ENCODE data around the gene TLE3. TPM values are rescaled to one million over a fixed set of nuclear protein-coding genes. Genes with fewer than 3 reads are reported as not detected.
A peak's percentile ranks its signal among the peaks of the same experiment; 100 is the strongest.

TLE3 gene
- total and polyA plus RNA-seq, 4 experiments from 2014 or later, result 3.6 to 121 (median 69.9) TPM

GRCh38 chr15:70017025-70017424 is 80.7 kb downstream of the TLE3 start:
- Histone ChIP-seq H3K4me3 (ENCODE audit: low read length in 2 of 2) (no peak overlapping the region), H3K4me1 (ENCODE audit: insufficient read depth, low read length) (peaks cover 6% of the 10 kb centered on the region), H3K36me3 (ENCODE audit: insufficient read depth, low read length) (no peaks in the 10 kb centered on the region), H3K9me3 (ENCODE audit: control insufficient read depth in 1 of 2, low read length in 2 of 2) (no peaks in the 10 kb centered on the region), H3K27ac (ENCODE audit: low read depth, low read length) (no peak overlapping the region), H3K27me3 (ENCODE audit: insufficient read depth, low read length) (no peaks in the 10 kb centered on the region)
- Mint-ChIP-seq H3K4me3 (no peak overlapping the region), H3K4me1 (peaks cover 5 to 10% (median 7%) of the 10 kb centered on the region in 4 donors), H3K36me3 (no peaks in the 10 kb centered on the region), H3K27ac (no peak overlapping the region), H3K27me3 (peaks cover 3 to 7% of the 10 kb centered on the region in 2 donors), H3K9me3 (peaks cover 0 to 15% (median 2%) of the 10 kb centered on the region in 8 donors)
- ChIA-PET CTCF (ENCODE audit: partially characterized antibody) (no interaction called here), POLR2A (ENCODE audit: partially characterized antibody) (no interaction called here)
- no peak for DNase-seq
- intact Hi-C loops (cut with micrococcal nuclease), result no loop called here

GRCh38 chr15:70016511-70016994 is 81.2 kb downstream of the TLE3 start:
- no peaks in the 10 kb centered on the region for H3K9me3 ChIP-seq (ENCODE audit: control insufficient read depth in 1 of 2, low read length in 2 of 2)
- H3K36me3 ChIP-seq (ENCODE audit: insufficient read depth, low read length), result no peaks in the 10 kb centered on the region
- no peaks in the 10 kb centered on the region for H3K27me3 ChIP-seq (ENCODE audit: insufficient read depth, low read length)
- Mint-ChIP-seq H3K4me3 (no peak overlapping the region), H3K27ac (no peak overlapping the region), H3K9me3 (peaks cover 0 to 15% (median 2%) of the 10 kb centered on the region in 8 donors), H3K27me3 (peaks cover 3 to 7% of the 10 kb centered on the region in 2 donors), H3K36me3 (no peaks in the 10 kb centered on the region), H3K4me1 (peaks cover 5 to 10% (median 7%) of the 10 kb centered on the region in 4 donors)
- H3K4me1 ChIP-seq (ENCODE audit: insufficient read depth, low read length), result peaks cover 6% of the 10 kb centered on the region
- ChIA-PET POLR2A (ENCODE audit: partially characterized antibody) (no interaction called here), CTCF (ENCODE audit: partially characterized antibody) (no interaction called here)
- intact Hi-C loops (cut with micrococcal nuclease), result no loop called here
- DNase-seq, result no peak
- H3K27ac ChIP-seq (ENCODE audit: low read depth, low read length), result no peak overlapping the region
- H3K4me3 ChIP-seq (ENCODE audit: low read length in 2 of 2), result no peak overlapping the region

- no peaks in the 10 kb centered on the region for H3K27me3 ChIP-seq (ENCODE audit: insufficient read depth, low read length)
- Mint-ChIP-seq H3K4me3 (no peak overlapping the region), H3K9me3 (peaks cover 0 to 15% (median 2%) of the 10 kb centered on the region in 8 donors), H3K4me1 (peaks cover 5 to 10% (median 7%) of the 10 kb centered on the region in 4 donors), H3K27ac (peak overlapping the region in 1 of 7 donors; percentile 59), H3K36me3 (no peaks in the 10 kb centered on the region), H3K27me3 (peaks cover 3 to 7% of the 10 kb centered on the region in 2 donors)
- H3K36me3 ChIP-seq (ENCODE audit: insufficient read depth, low read length), result no peaks in the 10 kb centered on the region
- ChIA-PET POLR2A (ENCODE audit: partially characterized antibody) (no interaction called here), CTCF (ENCODE audit: partially characterized antibody) (no interaction called here)
- peaks cover 6% of the 10 kb centered on the region for H3K4me1 ChIP-seq (ENCODE audit: insufficient read depth, low read length)
- intact Hi-C loops (cut with micrococcal nuclease), result no loop called here
- no peak for DNase-seq
- no peak overlapping the region for H3K27ac ChIP-seq (ENCODE audit: low read depth, low read length)
- no peaks in the 10 kb centered on the region for H3K9me3 ChIP-seq (ENCODE audit: control insufficient read depth in 1 of 2, low read length in 2 of 2)
- no peak overlapping the region for H3K4me3 ChIP-seq (ENCODE audit: low read length in 2 of 2)
Observed at GRCh38 chr15:70014860-70015490, 82.7 kb downstream of the TLE3 start.

GRCh38 chr15:70014331-70014730 is 83.4 kb downstream of the TLE3 start:
- ChIA-PET CTCF (ENCODE audit: partially characterized antibody) (no interaction called here), POLR2A (ENCODE audit: partially characterized antibody) (no interaction called here)
- no peak overlapping the region for H3K4me3 ChIP-seq (ENCODE audit: low read length in 2 of 2)
- peaks cover 0 to 15% (median 2%) of the 10 kb centered on the region in 8 donors for H3K9me3 Mint-ChIP-seq
- no peak overlapping the region for H3K4me3 Mint-ChIP-seq
- intact Hi-C loops (cut with micrococcal nuclease), result no loop called here
- H3K27me3 Mint-ChIP-seq, result peaks cover 3 to 7% of the 10 kb centered on the region in 2 donors
- no peaks in the 10 kb centered on the region for H3K36me3 Mint-ChIP-seq
- H3K27ac Mint-ChIP-seq, result no peak overlapping the region
- no peaks in the 10 kb centered on the region for H3K27me3 ChIP-seq (ENCODE audit: insufficient read depth, low read length)
- DNase-seq, result no peak
- peaks cover 6% of the 10 kb centered on the region for H3K4me1 ChIP-seq (ENCODE audit: insufficient read depth, low read length)
- no peaks in the 10 kb centered on the region for H3K9me3 ChIP-seq (ENCODE audit: control insufficient read depth in 1 of 2, low read length in 2 of 2)
- no peaks in the 10 kb centered on the region for H3K36me3 ChIP-seq (ENCODE audit: insufficient read depth, low read length)
- H3K4me1 Mint-ChIP-seq, result peaks cover 5 to 10% (median 7%) of the 10 kb centered on the region in 4 donors
- no peak overlapping the region for H3K27ac ChIP-seq (ENCODE audit: low read depth, low read length)

DNA sequence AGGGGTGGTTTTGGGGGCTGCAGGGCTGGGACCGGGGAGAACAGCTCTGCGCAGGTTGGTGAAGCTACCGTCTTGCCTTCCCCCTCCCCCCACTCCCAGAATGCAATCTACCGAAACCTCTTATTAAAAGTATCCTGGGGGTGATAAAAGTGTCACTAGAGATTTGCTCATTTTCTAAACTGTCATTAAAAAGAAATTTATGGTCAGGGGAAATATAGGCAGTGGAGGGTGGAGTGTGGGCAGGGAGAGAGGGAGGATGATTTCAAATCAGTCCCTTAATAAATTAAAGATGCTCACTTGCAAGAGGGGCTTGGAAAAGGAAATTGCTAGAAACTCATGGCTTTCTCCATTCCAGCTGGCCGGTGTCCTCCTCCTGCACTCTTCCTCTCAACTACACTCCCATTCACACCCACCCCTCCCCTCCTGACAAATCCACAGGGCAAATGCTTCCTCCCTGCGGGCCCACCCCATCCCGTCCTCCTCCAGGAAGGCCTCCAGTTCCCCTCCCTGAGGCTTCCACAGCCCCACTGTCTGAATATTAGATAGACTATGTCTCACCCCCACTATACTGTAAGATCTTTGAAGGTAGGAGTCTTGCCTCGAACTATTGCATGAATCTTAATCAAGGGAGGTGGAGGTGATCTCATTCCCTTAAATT is 83.9 kb downstream of the TLE3 start:
- H3K4me1 Mint-ChIP-seq, result peaks cover 5 to 10% (median 7%) of the 10 kb centered on the region in 4 donors
- Histone ChIP-seq H3K4me1 (ENCODE audit: insufficient read depth, low read length) (peaks cover 6% of the 10 kb centered on the region), H3K36me3 (ENCODE audit: insufficient read depth, low read length) (no peaks in the 10 kb centered on the region), H3K9me3 (ENCODE audit: control insufficient read depth in 1 of 2, low read length in 2 of 2) (no peaks in the 10 kb centered on the region), H3K27ac (ENCODE audit: low read depth, low read length) (no peak overlapping the region), H3K4me3 (ENCODE audit: low read length in 2 of 2) (no peak overlapping the region), H3K27me3 (ENCODE audit: insufficient read depth, low read length) (no peaks in the 10 kb centered on the region)
- H3K36me3 Mint-ChIP-seq, result no peaks in the 10 kb centered on the region
- DNase-seq, result no peak
- ChIA-PET POLR2A (ENCODE audit: partially characterized antibody) (no interaction called here), CTCF (ENCODE audit: partially characterized antibody) (no interaction called here)
- no peak overlapping the region for H3K27ac Mint-ChIP-seq
- peaks cover 3 to 7% of the 10 kb centered on the region in 2 donors for H3K27me3 Mint-ChIP-seq
- H3K9me3 Mint-ChIP-seq, result peaks cover 0 to 15% (median 2%) of the 10 kb centered on the region in 8 donors
- intact Hi-C loops (cut with micrococcal nuclease), result no loop called here
- no peak overlapping the region for H3K4me3 Mint-ChIP-seq

GRCh38 chr15:70012895-70013294 is 84.8 kb downstream of the TLE3 start:
- Histone ChIP-seq H3K27me3 (ENCODE audit: insufficient read depth, low read length) (no peaks in the 10 kb centered on the region), H3K36me3 (ENCODE audit: insufficient read depth, low read length) (no peaks in the 10 kb centered on the region), H3K4me3 (ENCODE audit: low read length in 2 of 2) (no peak overlapping the region), H3K9me3 (ENCODE audit: control insufficient read depth in 1 of 2, low read length in 2 of 2) (no peaks in the 10 kb centered on the region), H3K4me1 (ENCODE audit: insufficient read depth, low read length) (peaks cover 6% of the 10 kb centered on the region), H3K27ac (ENCODE audit: low read depth, low read length) (no peak overlapping the region)
- Mint-ChIP-seq H3K36me3 (no peaks in the 10 kb centered on the region), H3K27ac (no peak overlapping the region), H3K4me3 (no peak overlapping the region), H3K27me3 (peaks cover 3 to 5% of the 10 kb centered on the region in 2 donors), H3K4me1 (peaks cover 5 to 10% (median 7%) of the 10 kb centered on the region in 4 donors), H3K9me3 (peaks cover 0 to 13% (median 2%) of the 10 kb centered on the region in 8 donors)
- ChIA-PET POLR2A (ENCODE audit: partially characterized antibody) (no interaction called here), CTCF (ENCODE audit: partially characterized antibody) (no interaction called here)
- intact Hi-C loops (cut with micrococcal nuclease), result no loop called here
- DNase-seq, result no peak

- ChIA-PET CTCF (ENCODE audit: partially characterized antibody) (no interaction called here), POLR2A (ENCODE audit: partially characterized antibody) (no interaction called here)
- Mint-ChIP-seq H3K27ac (no peak overlapping the region), H3K27me3 (no peaks in the 10 kb centered on the region), H3K9me3 (no peaks in the 10 kb centered on the region), H3K36me3 (no peaks in the 10 kb centered on the region), H3K4me3 (no peak overlapping the region), H3K4me1 (no peaks in the 10 kb centered on the region)
- Histone ChIP-seq H3K36me3 (ENCODE audit: insufficient read depth, low read length) (no peaks in the 10 kb centered on the region), H3K4me1 (ENCODE audit: insufficient read depth, low read length) (no peaks in the 10 kb centered on the region), H3K9me3 (ENCODE audit: control insufficient read depth in 1 of 2, low read length in 2 of 2) (no peaks in the 10 kb centered on the region), H3K27ac (ENCODE audit: low read depth, low read length) (no peak overlapping the region), H3K27me3 (ENCODE audit: insufficient read depth, low read length) (no peaks in the 10 kb centered on the region), H3K4me3 (ENCODE audit: low read length in 2 of 2) (no peak overlapping the region)
- intact Hi-C loops (cut with micrococcal nuclease), result no loop called here
- DNase-seq, result no peak
Observed at GRCh38 chr15:70008697-70009290, 88.9 kb downstream of the TLE3 start.
